ENCODE measurements around the gene HNRNPUL1. TPM values are rescaled to one million over a fixed set of nuclear protein-coding genes. Genes with fewer than 3 reads are reported as not detected.

Gene HNRNPUL1
- total and polyA plus RNA-seq, 5 donors, result 89.4 to 152 (median 136) TPM

DNA sequence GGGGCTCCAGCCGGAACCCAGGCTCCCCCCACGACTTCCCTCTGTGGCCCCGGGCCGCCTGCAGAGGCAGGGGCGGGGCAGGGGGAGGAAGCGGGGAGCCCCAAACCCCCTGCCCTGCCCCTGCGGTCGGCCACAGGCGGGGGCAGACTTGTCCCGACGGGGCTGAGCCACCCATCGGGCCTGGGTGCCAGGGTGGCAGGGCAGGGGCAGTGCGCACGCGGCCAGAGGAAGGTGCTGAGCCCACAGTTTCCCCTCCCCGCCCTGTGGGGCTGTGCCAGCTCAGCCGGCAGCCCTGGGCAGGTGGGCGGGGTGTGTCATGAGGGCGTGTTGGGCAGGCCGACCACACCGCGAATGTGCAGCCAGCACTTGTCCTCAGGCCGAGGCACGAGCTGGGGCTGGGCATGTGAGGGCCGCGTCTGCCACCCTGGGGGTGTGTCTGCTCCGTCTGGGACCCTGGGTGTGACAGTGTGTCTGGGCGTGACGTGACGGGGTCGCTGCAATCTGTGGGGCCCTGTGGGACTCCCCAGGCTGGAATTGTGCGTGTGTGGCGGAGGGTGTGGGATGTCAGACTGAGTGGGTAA is 63.5 kb downstream of the HNRNPUL1 start:
- intact Hi-C loops (cut with DNase I), result no loop called here

DNA sequence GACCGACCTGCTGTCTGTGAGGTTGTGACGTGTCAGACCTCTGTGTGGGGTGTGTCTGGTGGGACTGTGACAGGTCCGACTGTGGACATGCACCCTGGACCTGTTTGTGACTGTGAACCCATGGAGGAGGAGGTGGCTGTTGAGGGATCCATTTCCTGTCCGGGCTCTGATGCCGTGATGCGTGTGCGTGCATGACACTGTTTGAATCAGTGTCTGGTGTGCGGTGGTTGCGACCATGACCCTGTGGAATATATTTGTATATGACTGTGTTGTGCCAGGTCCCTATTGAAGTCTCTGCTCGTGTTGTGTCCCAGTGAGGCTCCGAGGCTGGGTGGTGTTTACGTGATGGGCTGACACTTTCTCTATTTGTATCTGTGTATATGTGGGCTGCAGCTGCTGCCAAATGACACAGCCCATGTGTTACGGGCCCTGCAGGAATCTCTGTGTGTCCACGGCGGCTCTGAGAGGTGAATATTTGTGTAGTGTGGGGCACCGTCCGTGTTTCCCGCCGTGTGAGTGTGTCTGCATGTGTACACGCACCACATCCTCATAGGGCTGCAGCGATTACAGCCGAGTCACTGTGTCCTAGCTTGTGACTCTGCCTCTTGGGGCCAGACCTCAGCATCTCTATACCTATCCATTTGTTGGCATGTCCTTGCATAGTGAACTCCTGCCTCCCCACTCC is 64.1 kb downstream of the HNRNPUL1 start:
- H3K4me1 ChIP-seq (ENCODE audit: control insufficient read depth, insufficient read depth, low read length), result peaks cover 10% of the 10 kb centered on the region
- H3K4me3 ChIP-seq (ENCODE audit: low read length), result no peak overlapping the region

More for the DNA sequence above, 63.5 kb downstream of the HNRNPUL1 start:
- Histone ChIP-seq H3K27me3 (ENCODE audit: control insufficient read depth, insufficient read depth) (no peaks in the 10 kb centered on the region), H3K4me3 (ENCODE audit: low read length) (no peak overlapping the region), H3K9me3 (ENCODE audit: control insufficient read depth, low read length) (no peaks in the 10 kb centered on the region), H3K27ac (ENCODE audit: low read length) (peak overlapping the region; percentile 51), H3K4me1 (ENCODE audit: control insufficient read depth, insufficient read depth, low read length) (peaks cover 12% of the 10 kb centered on the region)
- DNase-seq, result peak; percentile 77 to 92 (median 91)
- WGBS, result 26% methylated on average over 33 of the region's 33 CpGs
- peak; percentile 58 to 60 for ATAC-seq

GRCh38 chr19:41328842-41329225 is 64.7 kb downstream of the HNRNPUL1 start:
- H3K4me1 ChIP-seq (ENCODE audit: control insufficient read depth, insufficient read depth, low read length), result peaks cover 10% of the 10 kb centered on the region
- DNase-seq (peak in 2 of 3 donors; percentile 63 to 67), ATAC-seq (no peak)
- WGBS, result 52% methylated on average over 1 of the region's 1 CpG
- no peaks in the 10 kb centered on the region for H3K9me3 ChIP-seq (ENCODE audit: control insufficient read depth, low read length)
- no peaks in the 10 kb centered on the region for H3K27me3 ChIP-seq (ENCODE audit: control insufficient read depth, insufficient read depth)
- no peak overlapping the region for H3K4me3 ChIP-seq (ENCODE audit: low read length)
- H3K27ac ChIP-seq (ENCODE audit: low read length), result peak overlapping the region; percentile 16
- intact Hi-C loops (cut with DNase I), result no loop called here

More for the DNA sequence above, 64.1 kb downstream of the HNRNPUL1 start:
- no peaks in the 10 kb centered on the region for H3K27me3 ChIP-seq (ENCODE audit: control insufficient read depth, insufficient read depth)
- peak overlapping the region; percentile 16 for H3K27ac ChIP-seq (ENCODE audit: low read length)
- intact Hi-C loops (cut with DNase I), result no loop called here
- peak in 1 of 2 donors; percentile 1 for ATAC-seq
- WGBS, result 46% methylated on average over 22 of the region's 22 CpGs
- no peaks in the 10 kb centered on the region for H3K9me3 ChIP-seq (ENCODE audit: control insufficient read depth, low read length)
- DNase-seq, result peak in 2 of 3 donors; percentile 67 to 68

DNA sequence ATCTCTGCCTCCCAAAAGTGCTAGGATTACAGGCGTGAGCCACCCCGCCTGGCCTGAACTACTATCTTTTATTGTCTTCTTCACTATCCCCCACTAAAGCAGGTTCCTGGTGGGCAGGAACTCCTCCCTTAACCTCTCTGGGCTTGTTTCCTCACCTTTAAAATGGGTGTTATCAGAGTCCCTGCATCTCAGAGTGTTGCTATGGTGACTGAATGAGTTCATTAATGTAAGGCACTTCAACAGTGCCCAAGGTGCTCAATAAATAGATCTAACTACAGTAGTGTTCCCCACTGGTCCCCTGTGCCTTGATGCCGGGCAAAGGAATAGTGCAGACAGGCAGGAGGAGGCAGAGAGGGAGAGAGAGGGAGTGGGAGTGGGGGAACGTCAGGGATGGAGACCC is 66.3 kb downstream of the HNRNPUL1 start:
- Histone ChIP-seq H3K27ac (ENCODE audit: low read length) (no peak overlapping the region), H3K4me1 (ENCODE audit: control insufficient read depth, insufficient read depth, low read length) (peaks cover 5% of the 10 kb centered on the region), H3K27me3 (ENCODE audit: control insufficient read depth, insufficient read depth) (no peaks in the 10 kb centered on the region), H3K9me3 (ENCODE audit: control insufficient read depth, low read length) (no peaks in the 10 kb centered on the region), H3K4me3 (ENCODE audit: low read length) (no peak overlapping the region)
- DNase-seq (no peak), ATAC-seq (no peak)
- WGBS, result 86% methylated on average over 4 of the region's 4 CpGs
- intact Hi-C loops (cut with DNase I), result no loop called here

GRCh38 chr19:41330946-41331678 is 66.9 kb downstream of the HNRNPUL1 start:
- WGBS, result 75% methylated on average over 47 of the region's 47 CpGs
- DNase-seq, result peak in 2 of 3 donors; percentile 45 to 58
- no peaks in the 10 kb centered on the region for H3K9me3 ChIP-seq (ENCODE audit: control insufficient read depth, low read length)
- no peaks in the 10 kb centered on the region for H3K27me3 ChIP-seq (ENCODE audit: control insufficient read depth, insufficient read depth)
- H3K4me3 ChIP-seq (ENCODE audit: low read length), result no peak overlapping the region
- ATAC-seq, result no peak
- H3K27ac ChIP-seq (ENCODE audit: low read length), result no peak overlapping the region
- peaks cover 4% of the 10 kb centered on the region for H3K4me1 ChIP-seq (ENCODE audit: control insufficient read depth, insufficient read depth, low read length)
- intact Hi-C loops (cut with DNase I), result no loop called here

- Histone ChIP-seq H3K27me3 (ENCODE audit: control insufficient read depth, insufficient read depth) (no peaks in the 10 kb centered on the region), H3K4me3 (ENCODE audit: low read length) (no peak overlapping the region), H3K9me3 (ENCODE audit: control insufficient read depth, low read length) (no peaks in the 10 kb centered on the region), H3K4me1 (ENCODE audit: control insufficient read depth, insufficient read depth, low read length) (no peaks in the 10 kb centered on the region), H3K27ac (ENCODE audit: low read length) (no peak overlapping the region)
- 92% methylated on average over 16 of the region's 16 CpGs for WGBS
- peak in 1 of 3 donors; percentile 41 for DNase-seq
- intact Hi-C loops (cut with DNase I), result no loop called here
- ATAC-seq, result no peak
Measured at GRCh38 chr19:41332000-41332399, 67.8 kb downstream of the HNRNPUL1 start.

- H3K9me3 ChIP-seq (ENCODE audit: control insufficient read depth, low read length), result no peaks in the 10 kb centered on the region
- intact Hi-C loops (cut with DNase I), result no loop called here
- 91% methylated on average over 5 of the region's 5 CpGs for WGBS
- DNase-seq (no peak), ATAC-seq (no peak)
- H3K27ac ChIP-seq (ENCODE audit: low read length), result no peak overlapping the region
- H3K4me1 ChIP-seq (ENCODE audit: control insufficient read depth, insufficient read depth, low read length), result no peaks in the 10 kb centered on the region
- no peaks in the 10 kb centered on the region for H3K27me3 ChIP-seq (ENCODE audit: control insufficient read depth, insufficient read depth)
- no peak overlapping the region for H3K4me3 ChIP-seq (ENCODE audit: low read length)
Measured at GRCh38 chr19:41332468-41332867, 68.3 kb downstream of the HNRNPUL1 start.

GRCh38 chr19:41334793-41335192 is 70.6 kb downstream of the HNRNPUL1 start:
- 61% methylated on average over 5 of the region's 5 CpGs for WGBS
- Histone ChIP-seq H3K9me3 (ENCODE audit: control insufficient read depth, low read length) (no peaks in the 10 kb centered on the region), H3K4me1 (ENCODE audit: control insufficient read depth, insufficient read depth, low read length) (no peaks in the 10 kb centered on the region), H3K27me3 (ENCODE audit: control insufficient read depth, insufficient read depth) (no peaks in the 10 kb centered on the region), H3K27ac (ENCODE audit: low read length) (peak overlapping the region; percentile 13), H3K4me3 (ENCODE audit: low read length) (no peak overlapping the region)
- DNase-seq (no peak), ATAC-seq (peak in 1 of 2 donors; percentile 54)
- intact Hi-C loops (cut with DNase I), result no loop called here

GRCh38 chr19:41335467-41335866 is 71.3 kb downstream of the HNRNPUL1 start:
- H3K27ac ChIP-seq (ENCODE audit: low read length), result no peak overlapping the region
- H3K27me3 ChIP-seq (ENCODE audit: control insufficient read depth, insufficient read depth), result no peaks in the 10 kb centered on the region
- no peak for ATAC-seq
- intact Hi-C loops (cut with DNase I), result no loop called here
- no peak for DNase-seq
- WGBS, result 94% methylated on average over 10 of the region's 10 CpGs
- no peak overlapping the region for H3K4me3 ChIP-seq (ENCODE audit: low read length)
- no peaks in the 10 kb centered on the region for H3K4me1 ChIP-seq (ENCODE audit: control insufficient read depth, insufficient read depth, low read length)
- H3K9me3 ChIP-seq (ENCODE audit: control insufficient read depth, low read length), result no peaks in the 10 kb centered on the region

GRCh38 chr19:41339936-41340335 is 75.8 kb downstream of the HNRNPUL1 start:
- WGBS, result 93% methylated on average over 5 of the region's 5 CpGs
- DNase-seq, result no peak
- H3K9me3 ChIP-seq (ENCODE audit: control insufficient read depth, low read length), result no peaks in the 10 kb centered on the region
- ATAC-seq, result no peak
- intact Hi-C loops (cut with DNase I), result no loop called here
- no peak overlapping the region for H3K4me3 ChIP-seq (ENCODE audit: low read length)
- no peaks in the 10 kb centered on the region for H3K4me1 ChIP-seq (ENCODE audit: control insufficient read depth, insufficient read depth, low read length)
- H3K27me3 ChIP-seq (ENCODE audit: control insufficient read depth, insufficient read depth), result no peaks in the 10 kb centered on the region
- H3K27ac ChIP-seq (ENCODE audit: low read length), result no peak overlapping the region
